ENCODE results near the gene FUBP1.
"Not testable (repeated sequence)": the region's sequence is repeated elsewhere in the genome, so short reads cannot be mapped to it uniquely, and the experiment has no call there.

FUBP1 gene, protein sequence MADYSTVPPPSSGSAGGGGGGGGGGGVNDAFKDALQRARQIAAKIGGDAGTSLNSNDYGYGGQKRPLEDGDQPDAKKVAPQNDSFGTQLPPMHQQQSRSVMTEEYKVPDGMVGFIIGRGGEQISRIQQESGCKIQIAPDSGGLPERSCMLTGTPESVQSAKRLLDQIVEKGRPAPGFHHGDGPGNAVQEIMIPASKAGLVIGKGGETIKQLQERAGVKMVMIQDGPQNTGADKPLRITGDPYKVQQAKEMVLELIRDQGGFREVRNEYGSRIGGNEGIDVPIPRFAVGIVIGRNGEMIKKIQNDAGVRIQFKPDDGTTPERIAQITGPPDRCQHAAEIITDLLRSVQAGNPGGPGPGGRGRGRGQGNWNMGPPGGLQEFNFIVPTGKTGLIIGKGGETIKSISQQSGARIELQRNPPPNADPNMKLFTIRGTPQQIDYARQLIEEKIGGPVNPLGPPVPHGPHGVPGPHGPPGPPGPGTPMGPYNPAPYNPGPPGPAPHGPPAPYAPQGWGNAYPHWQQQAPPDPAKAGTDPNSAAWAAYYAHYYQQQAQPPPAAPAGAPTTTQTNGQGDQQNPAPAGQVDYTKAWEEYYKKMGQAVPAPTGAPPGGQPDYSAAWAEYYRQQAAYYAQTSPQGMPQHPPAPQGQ

DNA sequence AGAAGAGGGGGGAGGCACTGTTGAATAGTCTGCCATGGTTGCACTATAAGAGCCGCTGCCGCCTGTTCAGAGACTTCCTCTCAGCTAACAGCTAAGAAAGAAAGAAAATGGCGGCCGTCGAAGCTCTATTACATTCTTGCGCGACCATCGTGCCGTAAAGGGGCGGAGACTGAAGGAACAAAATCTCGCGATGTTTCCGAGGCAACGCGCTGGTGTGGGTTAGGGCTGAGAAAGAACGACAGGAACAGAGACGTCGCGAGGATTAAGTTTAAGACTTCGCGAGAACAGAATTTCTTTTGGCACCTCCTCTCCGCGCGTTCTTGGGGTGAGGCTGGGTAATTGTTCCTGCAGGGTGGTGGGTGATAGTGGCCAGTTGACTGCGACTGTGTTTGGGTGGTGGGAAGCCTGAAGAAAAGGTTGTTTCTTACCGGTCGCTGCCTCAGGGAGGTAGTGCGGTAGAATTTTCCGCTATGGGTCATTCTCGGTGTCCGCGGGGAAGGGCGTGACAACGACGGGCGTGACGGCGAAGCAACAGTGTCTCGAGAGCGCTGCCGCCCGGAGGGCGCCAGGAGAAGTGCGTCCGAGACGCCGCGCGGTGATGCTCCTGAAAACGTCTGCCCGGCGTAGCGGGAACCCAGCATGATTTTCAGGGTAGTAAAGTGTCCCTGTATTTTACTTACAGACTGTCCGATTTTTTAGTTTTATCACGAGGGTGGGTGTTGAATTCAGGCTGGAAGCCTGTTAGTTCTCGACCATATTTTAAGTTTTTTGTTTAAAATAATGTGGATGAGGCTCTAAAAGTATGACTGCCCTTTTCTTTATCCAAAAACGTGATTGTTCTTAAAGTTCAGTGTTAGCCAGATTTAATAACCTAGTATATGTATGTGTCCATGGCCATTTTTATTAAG, at the start of gene FUBP1:
FUBP1 (minus strand) TSS at position 104 of the 908 bp plus-strand sequence; CDS start at position 36, 68 bp downstream.
- peak within 1 kb of the TSS; percentile 74 for H3K4me3 ChIP-seq (ENCODE audit: low read depth, low read length)
- TF ChIP-seq, protein P1, sequence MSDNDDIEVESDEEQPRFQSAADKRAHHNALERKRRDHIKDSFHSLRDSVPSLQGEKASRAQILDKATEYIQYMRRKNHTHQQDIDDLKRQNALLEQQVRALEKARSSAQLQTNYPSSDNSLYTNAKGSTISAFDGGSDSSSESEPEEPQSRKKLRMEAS (IDR thresholded peaks at IDR 0.05; ENCODE audit: low read depth, low read length): peak; percentile 58
- TF ChIP-seq POLR2A (IDR thresholded peaks at IDR 0.05; ENCODE audit: extremely low read depth, insufficient read length) (peak; percentile 93), MYC (IDR thresholded peaks at IDR 0.05; ENCODE audit: low read depth, low read length) (peak; percentile 7)
- TF ChIP-seq, protein P2, sequence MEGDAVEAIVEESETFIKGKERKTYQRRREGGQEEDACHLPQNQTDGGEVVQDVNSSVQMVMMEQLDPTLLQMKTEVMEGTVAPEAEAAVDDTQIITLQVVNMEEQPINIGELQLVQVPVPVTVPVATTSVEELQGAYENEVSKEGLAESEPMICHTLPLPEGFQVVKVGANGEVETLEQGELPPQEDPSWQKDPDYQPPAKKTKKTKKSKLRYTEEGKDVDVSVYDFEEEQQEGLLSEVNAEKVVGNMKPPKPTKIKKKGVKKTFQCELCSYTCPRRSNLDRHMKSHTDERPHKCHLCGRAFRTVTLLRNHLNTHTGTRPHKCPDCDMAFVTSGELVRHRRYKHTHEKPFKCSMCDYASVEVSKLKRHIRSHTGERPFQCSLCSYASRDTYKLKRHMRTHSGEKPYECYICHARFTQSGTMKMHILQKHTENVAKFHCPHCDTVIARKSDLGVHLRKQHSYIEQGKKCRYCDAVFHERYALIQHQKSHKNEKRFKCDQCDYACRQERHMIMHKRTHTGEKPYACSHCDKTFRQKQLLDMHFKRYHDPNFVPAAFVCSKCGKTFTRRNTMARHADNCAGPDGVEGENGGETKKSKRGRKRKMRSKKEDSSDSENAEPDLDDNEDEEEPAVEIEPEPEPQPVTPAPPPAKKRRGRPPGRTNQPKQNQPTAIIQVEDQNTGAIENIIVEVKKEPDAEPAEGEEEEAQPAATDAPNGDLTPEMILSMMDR (IDR thresholded peaks at IDR 0.05; ENCODE audit: low read depth, low read length): peak; percentile 41
- DNase-seq (ENCODE audit: low read depth): peak; percentile 98

DNA sequence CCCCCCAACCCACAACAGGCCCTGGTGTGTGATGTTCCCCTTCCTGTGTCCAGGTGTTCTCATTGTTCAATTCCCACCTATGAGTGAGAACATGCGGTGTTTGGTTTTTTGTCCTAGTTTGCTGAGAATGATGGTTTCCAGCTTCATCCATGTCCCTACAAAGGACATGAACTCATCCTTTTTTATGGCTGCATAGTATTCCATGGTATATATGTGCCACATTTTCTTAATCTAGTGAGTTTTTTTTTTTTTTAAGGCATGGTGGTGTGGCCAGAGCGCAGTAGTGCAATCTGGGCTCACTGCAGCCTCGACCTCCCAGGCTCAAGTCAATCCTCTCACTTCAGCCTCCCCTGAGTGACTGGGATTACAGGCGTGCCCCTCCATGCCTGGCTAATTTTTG, 42.3 kb upstream of the FUBP1 start:
- DNase-seq (ENCODE audit: low read depth); H3K4me3 ChIP-seq (ENCODE audit: low read depth, low read length): not testable (repeated sequence)

DNA sequence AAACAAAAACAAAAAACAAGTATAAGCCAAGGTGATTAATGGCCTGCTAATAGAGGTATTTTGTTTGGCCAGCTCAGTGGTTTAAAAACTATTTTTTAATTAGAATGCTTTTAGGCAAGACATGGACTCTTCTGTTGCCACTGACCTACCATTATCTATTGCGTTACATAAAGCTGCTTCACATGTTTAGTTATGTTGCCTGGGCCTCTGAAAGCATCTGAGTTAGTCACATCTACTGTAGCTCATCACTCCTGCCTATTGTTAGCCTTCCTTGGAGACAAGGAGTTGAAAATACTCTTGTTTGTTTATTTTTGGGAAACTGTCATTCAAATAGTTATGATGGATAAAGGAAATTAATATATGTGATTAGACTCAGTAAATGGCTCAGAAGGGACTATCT, 40.2 kb upstream of the FUBP1 start:
- no peak overlapping the region for H3K4me3 ChIP-seq (ENCODE audit: low read depth, low read length)
- DNase-seq (ENCODE audit: low read depth): no peak
- TF ChIP-seq, protein P1 (IDR thresholded peaks at IDR 0.05; ENCODE audit: low read depth, low read length): no peak
- TF ChIP-seq POLR2A (IDR thresholded peaks at IDR 0.05; ENCODE audit: extremely low read depth, insufficient read length) (no peak), MYC (IDR thresholded peaks at IDR 0.05; ENCODE audit: low read depth, low read length) (no peak)
- TF ChIP-seq, protein P2 (IDR thresholded peaks at IDR 0.05; ENCODE audit: low read depth, low read length): no peak

DNA sequence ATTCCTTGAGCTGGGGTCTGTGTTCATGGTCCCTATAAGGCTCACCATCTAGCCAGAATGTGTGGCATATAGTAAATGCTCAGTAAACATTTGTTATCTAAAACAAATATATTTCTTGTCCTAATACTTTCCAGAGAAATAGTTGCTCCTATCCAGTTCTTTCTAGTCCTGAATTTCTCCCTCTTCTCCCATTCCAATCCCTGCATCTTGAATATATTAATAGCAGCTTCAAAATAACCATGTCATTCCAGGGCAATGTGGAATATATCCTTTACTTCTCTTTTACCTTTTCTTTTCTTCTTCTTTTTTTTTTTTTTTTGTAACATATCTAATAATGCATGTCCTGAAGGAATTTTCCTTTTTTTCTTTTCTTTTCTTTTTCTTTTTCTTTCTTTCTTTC, 36.3 kb upstream of the FUBP1 start:
- no peak overlapping the region for H3K4me3 ChIP-seq (ENCODE audit: low read depth, low read length)
- TF ChIP-seq, protein P2 (IDR thresholded peaks at IDR 0.05; ENCODE audit: low read depth, low read length): no peak
- TF ChIP-seq MYC (IDR thresholded peaks at IDR 0.05; ENCODE audit: low read depth, low read length) (no peak), POLR2A (IDR thresholded peaks at IDR 0.05; ENCODE audit: extremely low read depth, insufficient read length) (no peak)
- TF ChIP-seq, protein P1 (IDR thresholded peaks at IDR 0.05; ENCODE audit: low read depth, low read length): no peak
- DNase-seq (ENCODE audit: low read depth): no peak

DNA sequence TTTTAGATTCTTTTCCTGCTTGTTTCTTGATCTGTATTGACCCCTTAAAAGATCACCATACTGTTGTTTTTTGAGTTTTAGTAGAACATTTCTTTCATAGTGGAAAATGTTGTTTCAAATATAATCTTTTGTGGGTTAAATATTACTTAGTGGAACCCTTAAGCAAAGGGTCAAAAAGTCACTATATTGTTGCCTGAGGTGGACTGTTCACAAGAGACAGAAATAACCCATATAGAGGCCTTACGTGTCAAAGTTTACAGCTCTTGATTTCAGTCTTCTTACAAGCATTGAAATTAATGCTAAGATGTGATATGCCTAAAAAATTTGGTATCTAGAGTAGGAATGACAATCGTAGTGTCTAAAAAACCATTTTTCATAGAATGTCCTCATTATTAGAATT, 32.2 kb upstream of the FUBP1 start:
- TF ChIP-seq, protein P2 (IDR thresholded peaks at IDR 0.05; ENCODE audit: low read depth, low read length): no peak
- no peak for TF ChIP-seq POLR2A (IDR thresholded peaks at IDR 0.05; ENCODE audit: extremely low read depth, insufficient read length)
- no peak for TF ChIP-seq MYC (IDR thresholded peaks at IDR 0.05; ENCODE audit: low read depth, low read length)
- TF ChIP-seq, protein P1 (IDR thresholded peaks at IDR 0.05; ENCODE audit: low read depth, low read length): no peak
- no peak for DNase-seq (ENCODE audit: low read depth)
- no peak overlapping the region for H3K4me3 ChIP-seq (ENCODE audit: low read depth, low read length)
